ENCODE data around the gene MSI2.

DNA sequence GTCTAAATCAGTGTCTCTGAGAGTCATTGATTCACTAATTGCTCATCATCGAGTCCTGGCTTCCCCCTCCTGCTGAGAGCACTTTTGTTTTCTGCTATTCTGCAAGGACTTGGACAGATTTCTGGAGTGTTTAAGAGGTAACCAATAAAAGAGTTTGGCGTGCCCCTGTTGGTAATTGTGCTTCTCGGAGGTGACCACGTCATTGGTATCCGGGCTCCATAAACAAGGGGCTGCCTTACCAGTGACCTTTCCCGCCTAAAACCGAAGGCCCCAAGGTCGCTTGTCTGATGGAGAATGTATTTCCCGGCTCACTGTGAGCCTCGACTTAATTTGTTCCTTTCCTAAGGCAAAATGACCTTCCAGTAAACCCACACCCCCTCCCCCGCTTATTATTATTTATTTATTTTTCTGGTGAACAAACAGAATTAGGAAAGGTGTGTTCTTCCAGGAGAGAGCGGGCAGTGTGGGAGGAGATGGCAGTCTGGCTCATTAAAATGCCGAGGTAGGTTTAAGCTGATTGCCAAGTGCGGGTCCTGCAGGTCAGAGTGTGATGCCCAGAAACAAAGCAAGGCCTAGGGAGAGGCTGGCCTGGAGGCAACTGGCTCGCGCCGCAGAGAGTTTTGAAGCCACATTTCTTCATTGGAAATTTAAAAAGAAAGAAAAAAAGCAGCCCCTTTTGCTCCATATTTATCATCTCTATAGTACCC, 30.2 kb downstream of the MSI2 start:
- TF ChIP-seq EZH2 (IDR thresholded peaks at IDR 0.05) (no peak), POLR2AphosphoS5 (IDR thresholded peaks at IDR 0.05; ENCODE audit: borderline replicate concordance, low read depth, low read length) (no peak), FOXP2 (optimal IDR thresholded peaks at IDR 0.05; ENCODE audit: control extremely low read depth, extremely low read length, insufficient read depth) (no peak)

Data from SK-N-MC (cell line).